ENCODE results near the gene LDB3.

DNA sequence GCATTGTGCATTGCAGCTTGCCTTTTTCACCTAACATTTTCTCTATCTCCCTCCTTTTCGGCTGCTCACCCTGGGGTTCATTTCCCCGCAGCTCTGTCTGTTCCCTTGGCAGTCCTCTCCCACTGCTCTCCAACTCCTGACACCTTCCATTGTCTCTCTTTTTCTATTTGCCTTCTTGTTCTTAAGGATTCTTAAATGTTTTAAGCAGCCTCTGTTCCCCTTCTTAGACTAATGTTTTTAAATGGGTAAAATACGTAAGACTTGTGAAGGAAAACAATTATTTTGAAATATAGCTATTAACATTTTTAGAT lies 107.5 kb downstream of the LDB3 start:
- TF ChIP-seq, protein P1, sequence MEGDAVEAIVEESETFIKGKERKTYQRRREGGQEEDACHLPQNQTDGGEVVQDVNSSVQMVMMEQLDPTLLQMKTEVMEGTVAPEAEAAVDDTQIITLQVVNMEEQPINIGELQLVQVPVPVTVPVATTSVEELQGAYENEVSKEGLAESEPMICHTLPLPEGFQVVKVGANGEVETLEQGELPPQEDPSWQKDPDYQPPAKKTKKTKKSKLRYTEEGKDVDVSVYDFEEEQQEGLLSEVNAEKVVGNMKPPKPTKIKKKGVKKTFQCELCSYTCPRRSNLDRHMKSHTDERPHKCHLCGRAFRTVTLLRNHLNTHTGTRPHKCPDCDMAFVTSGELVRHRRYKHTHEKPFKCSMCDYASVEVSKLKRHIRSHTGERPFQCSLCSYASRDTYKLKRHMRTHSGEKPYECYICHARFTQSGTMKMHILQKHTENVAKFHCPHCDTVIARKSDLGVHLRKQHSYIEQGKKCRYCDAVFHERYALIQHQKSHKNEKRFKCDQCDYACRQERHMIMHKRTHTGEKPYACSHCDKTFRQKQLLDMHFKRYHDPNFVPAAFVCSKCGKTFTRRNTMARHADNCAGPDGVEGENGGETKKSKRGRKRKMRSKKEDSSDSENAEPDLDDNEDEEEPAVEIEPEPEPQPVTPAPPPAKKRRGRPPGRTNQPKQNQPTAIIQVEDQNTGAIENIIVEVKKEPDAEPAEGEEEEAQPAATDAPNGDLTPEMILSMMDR (IDR thresholded peaks at IDR 0.05): no peak
- TF ChIP-seq POLR2AphosphoS5 (IDR thresholded peaks at IDR 0.05): no peak
